HL-60 (cell line): ENCODE data around the gene GSK3B.

ENCODE experiments used
- DNase-seq, 2 experiments: peaks; one replicate each; pipeline ENCODE4 v3.0.0-alpha.2; 2010 to 2020; ENCODE audit warnings: low read depth in 1 of 2, low spot score in 1 of 2
- H3K27ac ChIP-seq: fragments of 250-450 bp; sonication (Bioruptor Pico); replicated peaks from 2 replicates; pipeline ENCODE4 v1.5.1; 2020; ENCODE audit warnings: mild to moderate bottlenecking, moderate library complexity
- H3K27me3 ChIP-seq: fragments of 250-450 bp; sonication (Bioruptor Pico); 2 replicates; pipeline ENCODE4 v1.5.1; 2021; ENCODE audit warnings: mild to moderate bottlenecking, moderate library complexity; ENCODE audit not compliant: insufficient read depth, poor library complexity, severe bottlenecking
- H3K4me3 ChIP-seq: replicated peaks from 2 replicates; pipeline ENCODE4 v1.5.1; 2011; ENCODE audit warnings: mild to moderate bottlenecking, control low read depth, low read length; ENCODE audit not compliant: insufficient read depth
- CTCF ChIP-seq: IDR thresholded peaks from one replicate; pipeline ENCODE4 v1.5.1; 2011; ENCODE audit warnings: low read length, control low read depth, inconsistent platforms; ENCODE audit not compliant: insufficient read depth
- GABPA ChIP-seq: IDR thresholded peaks from 2 replicates; pipeline ENCODE4 v1.6.1; 2012; ENCODE audit warnings: low read depth
- POLR2AphosphoS5 ChIP-seq: IDR thresholded peaks from 2 replicates; pipeline ENCODE4 v1.6.1; 2012; ENCODE audit warnings: low read depth
- SPI1 ChIP-seq: IDR thresholded peaks from 2 replicates; pipeline ENCODE4 v1.6.1; 2012; ENCODE audit warnings: low read depth, mild to moderate bottlenecking, borderline replicate concordance
- TF ChIP-seq, protein P1 (sequence below): IDR thresholded peaks from 2 replicates; pipeline ENCODE4 v1.6.1; 2012; ENCODE audit warnings: low read depth; ENCODE audit not compliant: insufficient replicate concordance

The GSK3B gene

GRCh38 chr3:119778176-119778575, 316.1 kb downstream of the GSK3B start:
- Histone ChIP-seq H3K27ac (no peak overlapping the region), H3K4me3 (no peak overlapping the region), H3K27me3 (no peaks in the 10 kb centered on the region)
- TF ChIP-seq SPI1 (no peak), GABPA (no peak), POLR2AphosphoS5 (no peak), CTCF (no peak)
- TF ChIP-seq, protein P1, sequence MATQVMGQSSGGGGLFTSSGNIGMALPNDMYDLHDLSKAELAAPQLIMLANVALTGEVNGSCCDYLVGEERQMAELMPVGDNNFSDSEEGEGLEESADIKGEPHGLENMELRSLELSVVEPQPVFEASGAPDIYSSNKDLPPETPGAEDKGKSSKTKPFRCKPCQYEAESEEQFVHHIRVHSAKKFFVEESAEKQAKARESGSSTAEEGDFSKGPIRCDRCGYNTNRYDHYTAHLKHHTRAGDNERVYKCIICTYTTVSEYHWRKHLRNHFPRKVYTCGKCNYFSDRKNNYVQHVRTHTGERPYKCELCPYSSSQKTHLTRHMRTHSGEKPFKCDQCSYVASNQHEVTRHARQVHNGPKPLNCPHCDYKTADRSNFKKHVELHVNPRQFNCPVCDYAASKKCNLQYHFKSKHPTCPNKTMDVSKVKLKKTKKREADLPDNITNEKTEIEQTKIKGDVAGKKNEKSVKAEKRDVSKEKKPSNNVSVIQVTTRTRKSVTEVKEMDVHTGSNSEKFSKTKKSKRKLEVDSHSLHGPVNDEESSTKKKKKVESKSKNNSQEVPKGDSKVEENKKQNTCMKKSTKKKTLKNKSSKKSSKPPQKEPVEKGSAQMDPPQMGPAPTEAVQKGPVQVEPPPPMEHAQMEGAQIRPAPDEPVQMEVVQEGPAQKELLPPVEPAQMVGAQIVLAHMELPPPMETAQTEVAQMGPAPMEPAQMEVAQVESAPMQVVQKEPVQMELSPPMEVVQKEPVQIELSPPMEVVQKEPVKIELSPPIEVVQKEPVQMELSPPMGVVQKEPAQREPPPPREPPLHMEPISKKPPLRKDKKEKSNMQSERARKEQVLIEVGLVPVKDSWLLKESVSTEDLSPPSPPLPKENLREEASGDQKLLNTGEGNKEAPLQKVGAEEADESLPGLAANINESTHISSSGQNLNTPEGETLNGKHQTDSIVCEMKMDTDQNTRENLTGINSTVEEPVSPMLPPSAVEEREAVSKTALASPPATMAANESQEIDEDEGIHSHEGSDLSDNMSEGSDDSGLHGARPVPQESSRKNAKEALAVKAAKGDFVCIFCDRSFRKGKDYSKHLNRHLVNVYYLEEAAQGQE, result no peak
- DNase-seq, result no peak

GRCh38 chr3:119776304-119776703, 317.9 kb downstream of the GSK3B start:
- Histone ChIP-seq H3K27me3 (no peaks in the 10 kb centered on the region), H3K27ac (no peak overlapping the region), H3K4me3 (no peak overlapping the region)
- TF ChIP-seq, protein P1, result no peak
- TF ChIP-seq GABPA, result no peak
- no peak for TF ChIP-seq CTCF
- no peak for TF ChIP-seq POLR2AphosphoS5
- no peak for TF ChIP-seq SPI1
- DNase-seq, result no peak

DNA sequence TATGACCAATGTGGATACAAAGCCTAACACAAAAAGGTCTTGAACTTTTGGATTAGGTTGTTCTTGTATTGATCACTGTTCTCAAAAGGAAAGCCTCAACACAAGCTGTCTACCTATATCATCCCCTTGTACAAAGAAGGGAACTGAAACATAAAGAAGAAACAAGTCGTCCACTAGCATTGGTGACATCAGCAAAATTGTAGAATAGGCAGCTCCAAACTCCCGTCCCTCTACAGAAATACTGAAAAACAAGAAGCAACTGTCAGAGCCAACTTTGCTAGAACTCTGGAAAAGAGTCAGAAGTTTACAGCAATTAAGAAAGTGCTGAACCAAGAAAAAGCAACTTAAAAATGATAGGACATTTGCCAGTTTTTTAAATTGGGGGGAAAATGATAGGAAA, 319.8 kb downstream of the GSK3B start:
- no peak for DNase-seq
- TF ChIP-seq POLR2AphosphoS5, result no peak
- TF ChIP-seq, protein P1, result no peak
- no peak for TF ChIP-seq GABPA
- TF ChIP-seq SPI1, result no peak
- no peak for TF ChIP-seq CTCF

More for the DNA sequence above, 319.8 kb downstream of the GSK3B start:
- Histone ChIP-seq H3K27ac (no peak overlapping the region), H3K4me3 (no peak overlapping the region), H3K27me3 (no peaks in the 10 kb centered on the region)
